Natural killer cell (primary cell): ENCODE results near the gene IGF2R. TPM values are rescaled to one million over a fixed set of nuclear protein-coding genes. Genes with fewer than 3 reads are reported as not detected.

Experiments
- ATAC-seq, 3 donors: fragments of 150-1000 bp in 2 of 3; fragments of 200-7000 bp in 1 of 3; cut with Tn5 transposase; 1 replicate in 1 of 3; 2 replicates in 2 of 3; pipeline ENCODE4 v1.10.0; 2021; ENCODE audit warnings: mild to moderate bottlenecking in 2 of 3, moderate library complexity in 2 of 3
- DNase-seq, 2 donors: peaks; one replicate each; pipeline versions ENCODE4 v3.0.0 to v3.0.0-alpha.2; 2013 to 2021; ENCODE audit warnings: mixed read lengths in 1 of 2
- H3K27ac ChIP-seq: one replicate; pipeline ENCODE4 v1.5.1; 2013; ENCODE audit warnings: mild to moderate bottlenecking, low read length
- H3K27me3 ChIP-seq: one replicate; pipeline ENCODE4 v1.6.1; 2013; ENCODE audit warnings: low read length; ENCODE audit not compliant: control insufficient read depth, insufficient read depth
- H3K36me3 ChIP-seq: one replicate; pipeline ENCODE4 v1.6.1; 2013; ENCODE audit warnings: low read length; ENCODE audit not compliant: control insufficient read depth, insufficient read depth
- H3K4me1 ChIP-seq: one replicate; pipeline ENCODE4 v1.6.1; 2013; ENCODE audit warnings: low read length; ENCODE audit not compliant: control insufficient read depth, insufficient read depth
- H3K4me3 ChIP-seq: one replicate; pipeline ENCODE4 v1.5.1; 2013; ENCODE audit warnings: low read length
- H3K9me3 ChIP-seq: one replicate; pipeline ENCODE4 v1.6.1; 2013; ENCODE audit warnings: low read length; ENCODE audit not compliant: control insufficient read depth, insufficient read depth
- H3K27ac Mint-ChIP-seq, 2 donors: one replicate each; pipeline ENCODE4 v1.8.0; 2022; ENCODE audit warnings: mild to moderate bottlenecking in 2 of 2, mixed read lengths in 2 of 2, moderate library complexity in 1 of 2
- H3K27me3 Mint-ChIP-seq, 2 donors: one replicate each; pipeline ENCODE4 v1.8.0; 2022; ENCODE audit warnings: low read depth in 2 of 2, mixed read lengths in 2 of 2
- H3K36me3 Mint-ChIP-seq: one replicate; pipeline ENCODE4 v1.8.0; 2022; ENCODE audit warnings: mixed read lengths
- H3K4me1 Mint-ChIP-seq, 2 donors: one replicate each; pipeline ENCODE4 v1.8.0; 2022; ENCODE audit warnings: mixed read lengths in 2 of 2
- H3K4me3 Mint-ChIP-seq: one replicate; pipeline ENCODE4 v1.8.0; 2022; ENCODE audit warnings: mild to moderate bottlenecking, moderate library complexity, mixed read lengths
- H3K9me3 Mint-ChIP-seq, 2 donors: one replicate each; pipeline ENCODE4 v1.8.0; 2022; ENCODE audit warnings: mixed read lengths in 2 of 2
- CTCF ChIP-seq: fragments of 200-600 bp; IDR thresholded peaks from one replicate; pipeline ENCODE4 v1.8.0; 2022; ENCODE audit warnings: antibody characterized with exemption
- WGBS: methylation state at CpG from one replicate; pipeline ENCODE4 v1.1.7; 2013; ENCODE audit warnings: missing lambda C conversion rate; ENCODE audit not compliant: insufficient coverage; 5-methylcytosine and 5-hydroxymethylcytosine counted together
- intact Hi-C: fragments of 100-400 bp; cut with micrococcal nuclease; formaldehyde crosslinking; loops from one replicate; pipeline ENCODE4 v1.14.2; 2022
- total RNA-seq, 4 donors: library from RNA; stranded (reverse); fragments of 120-200 nt in 1 of 4; gene quantifications; one replicate each; pipeline versions ENCODE4 v1.2.3 to v1.2.4, GENCODE V29; 2013 to 2022

Gene IGF2R
- total RNA-seq, 3 donors from 2014 or later (not counting 1 experiment from before 2014, with no cell fraction given): 208 to 282 (median 253) TPM

DNA sequence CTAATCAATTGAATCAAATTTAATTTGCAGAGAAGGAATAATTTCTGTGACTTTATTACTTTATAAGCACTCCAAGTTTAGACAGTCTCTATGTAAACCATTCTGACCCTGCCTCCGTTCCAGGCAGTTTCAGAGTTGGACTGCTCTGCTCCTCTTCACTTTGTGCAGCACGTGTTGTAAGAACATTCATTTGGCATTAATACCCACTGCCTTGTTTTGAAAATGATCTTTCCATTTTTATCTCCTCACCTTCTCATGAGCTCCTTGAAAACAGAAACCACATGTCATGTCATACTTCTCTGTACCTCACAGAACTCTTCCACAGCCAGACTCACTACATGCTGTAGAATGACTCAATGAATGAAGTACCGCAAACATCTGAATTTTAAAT lies 178.3 kb downstream of the IGF2R start:
- Histone ChIP-seq H3K9me3 (no peaks in the 10 kb centered on the region), H3K27me3 (no peaks in the 10 kb centered on the region), H3K4me3 (no peak overlapping the region), H3K4me1 (no peaks in the 10 kb centered on the region), H3K27ac (no peak overlapping the region), H3K36me3 (no peaks in the 10 kb centered on the region)
- Mint-ChIP-seq H3K27ac (no peak overlapping the region), H3K36me3 (peaks cover 20% of the 10 kb centered on the region), H3K4me1 (no peaks in the 10 kb centered on the region), H3K4me3 (no peak overlapping the region), H3K27me3 (peaks cover 4 to 21% of the 10 kb centered on the region in 2 donors), H3K9me3 (no peaks in the 10 kb centered on the region)
- DNase-seq: no peak
- no peak for ATAC-seq
- intact Hi-C loops: no loop called here
- 96% methylated on average over 3 of the region's 3 CpGs for WGBS
- no peak for TF ChIP-seq CTCF

- WGBS: 94% methylated on average over 3 of the region's 3 CpGs
- H3K27ac ChIP-seq: no peak overlapping the region
- Mint-ChIP-seq H3K36me3 (peaks cover 17% of the 10 kb centered on the region), H3K27ac (no peak overlapping the region), H3K27me3 (peaks cover 0 to 10% of the 10 kb centered on the region in 2 donors), H3K4me3 (no peak overlapping the region), H3K9me3 (no peaks in the 10 kb centered on the region), H3K4me1 (no peaks in the 10 kb centered on the region)
- no peak for TF ChIP-seq CTCF
- H3K36me3 ChIP-seq: no peaks in the 10 kb centered on the region
- DNase-seq (no peak), ATAC-seq (no peak)
- H3K27me3 ChIP-seq: no peaks in the 10 kb centered on the region
- intact Hi-C loops: no loop called here
- no peaks in the 10 kb centered on the region for H3K4me1 ChIP-seq
- no peak overlapping the region for H3K4me3 ChIP-seq
- no peaks in the 10 kb centered on the region for H3K9me3 ChIP-seq
Measured at GRCh38 chr6:160154471-160154870, 185.6 kb downstream of the IGF2R start.

DNA sequence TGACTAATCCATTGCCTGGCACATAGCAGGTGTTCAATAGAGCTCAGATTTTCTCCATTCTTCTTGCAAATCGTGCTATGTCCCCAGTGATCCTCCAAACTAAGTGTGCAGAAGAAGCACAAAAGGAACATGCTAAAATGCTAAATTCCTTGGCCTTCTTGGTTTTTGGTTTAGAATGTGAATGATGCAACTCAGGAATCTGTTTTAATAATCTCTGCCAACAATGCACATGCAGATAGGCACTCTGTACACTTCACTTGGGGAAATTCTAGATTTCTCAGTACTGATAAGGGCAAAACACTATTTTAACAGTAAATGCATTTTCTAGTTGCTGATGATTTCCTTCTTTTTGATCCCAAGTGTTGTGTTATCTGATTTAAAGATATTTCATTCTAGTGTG lies 188.0 kb downstream of the IGF2R start:
- Mint-ChIP-seq H3K36me3 (peaks cover 10% of the 10 kb centered on the region), H3K27ac (no peak overlapping the region), H3K9me3 (no peaks in the 10 kb centered on the region), H3K4me1 (no peaks in the 10 kb centered on the region), H3K27me3 (no peaks in the 10 kb centered on the region), H3K4me3 (no peak overlapping the region)
- no peak for DNase-seq
- no peak for ATAC-seq
- H3K9me3 ChIP-seq: no peaks in the 10 kb centered on the region
- WGBS: 86% methylated on average over 1 of the region's 1 CpG
- H3K27ac ChIP-seq: no peak overlapping the region
- no peak for TF ChIP-seq CTCF
- H3K4me1 ChIP-seq: no peaks in the 10 kb centered on the region
- H3K4me3 ChIP-seq: no peak overlapping the region
- H3K27me3 ChIP-seq: no peaks in the 10 kb centered on the region
- intact Hi-C loops: no loop called here
- H3K36me3 ChIP-seq: no peaks in the 10 kb centered on the region

DNA sequence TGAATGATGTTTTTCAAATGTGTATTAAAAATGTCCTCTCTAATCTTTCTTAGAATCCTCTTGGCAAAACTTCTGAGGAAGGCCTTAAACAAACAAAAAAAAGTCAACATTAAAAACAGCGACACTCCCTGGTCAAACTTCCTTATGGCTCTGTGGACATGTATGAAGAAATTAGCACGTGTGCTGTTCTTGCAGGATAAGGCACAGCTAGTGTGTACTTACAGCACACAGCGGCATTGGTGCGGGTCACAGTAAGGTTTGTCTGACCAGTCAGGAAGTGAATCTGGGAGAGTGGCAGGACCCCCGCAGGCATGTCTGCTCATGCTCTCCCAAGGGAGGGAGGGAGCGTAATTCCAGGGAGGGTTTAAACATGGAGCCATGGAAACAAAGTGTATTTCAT lies 191.6 kb downstream of the IGF2R start:
- Mint-ChIP-seq H3K9me3 (no peaks in the 10 kb centered on the region), H3K27me3 (no peaks in the 10 kb centered on the region), H3K4me3 (no peak overlapping the region), H3K27ac (no peak overlapping the region), H3K4me1 (no peaks in the 10 kb centered on the region), H3K36me3 (no peaks in the 10 kb centered on the region)
- Histone ChIP-seq H3K27ac (no peak overlapping the region), H3K4me3 (no peak overlapping the region), H3K4me1 (no peaks in the 10 kb centered on the region), H3K36me3 (no peaks in the 10 kb centered on the region), H3K27me3 (no peaks in the 10 kb centered on the region), H3K9me3 (no peaks in the 10 kb centered on the region)
- no peak for TF ChIP-seq CTCF
- 88% methylated on average over 6 of the region's 6 CpGs for WGBS
- DNase-seq (no peak), ATAC-seq (no peak)
- intact Hi-C loops: no loop called here
